GM12891 (cell line): ENCODE results near the gene SMS.

Experiments used
- PAX5 ChIP-seq: IDR thresholded peaks from 2 replicates; pipeline ENCODE4 v1.6.1; 2011; ENCODE audit warnings: low read length, moderate library complexity, mild to moderate bottlenecking; ENCODE audit not compliant: insufficient read depth, severe bottlenecking
- POLR2A ChIP-seq: IDR thresholded peaks from 2 replicates; pipeline ENCODE4 v1.6.1; 2011; ENCODE audit warnings: low read depth, low read length, control low read depth
- POLR2AphosphoS5 ChIP-seq: IDR thresholded peaks from 2 replicates; pipeline ENCODE4 v1.6.1; 2011; ENCODE audit warnings: low read depth, low read length, control low read depth

DNA sequence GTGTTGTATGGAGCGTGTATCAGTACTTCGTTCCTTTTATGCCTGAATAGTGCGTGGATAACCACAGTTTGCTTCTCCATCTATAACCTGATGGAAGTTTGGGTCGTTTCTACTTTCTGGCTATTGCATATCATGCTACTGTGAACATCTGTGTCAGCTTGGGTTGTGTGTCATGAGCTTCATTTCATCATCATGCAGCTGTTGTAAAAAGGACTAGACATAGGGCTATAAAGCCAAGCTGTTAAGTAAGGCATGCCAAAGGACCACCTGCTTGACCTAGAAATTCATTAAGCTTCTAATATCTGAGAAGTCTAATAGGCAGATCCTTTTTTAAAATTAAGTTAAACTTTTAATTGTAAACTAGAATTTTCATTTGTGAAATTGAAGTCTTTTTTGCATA lies 18.4 kb downstream of the SMS start:
- TF ChIP-seq POLR2AphosphoS5 (no peak), PAX5 (no peak), POLR2A (no peak)
